Activated CD4-positive, alpha-beta T cell treated with anti-CD3 and anti-CD28 coated beads, Interleukin-2, amount 50 U/mL, for 16 hours (primary cell): ENCODE data around the gene DPY19L3.
"Not testable (repeated sequence)": the region's sequence is repeated elsewhere in the genome, so short reads cannot be mapped to it uniquely, and the experiment has no call there.

Experiments
- DNase-seq: peaks from one replicate; pipeline ENCODE4 v3.0.0-alpha.2; 2020

The DPY19L3 gene

DNA sequence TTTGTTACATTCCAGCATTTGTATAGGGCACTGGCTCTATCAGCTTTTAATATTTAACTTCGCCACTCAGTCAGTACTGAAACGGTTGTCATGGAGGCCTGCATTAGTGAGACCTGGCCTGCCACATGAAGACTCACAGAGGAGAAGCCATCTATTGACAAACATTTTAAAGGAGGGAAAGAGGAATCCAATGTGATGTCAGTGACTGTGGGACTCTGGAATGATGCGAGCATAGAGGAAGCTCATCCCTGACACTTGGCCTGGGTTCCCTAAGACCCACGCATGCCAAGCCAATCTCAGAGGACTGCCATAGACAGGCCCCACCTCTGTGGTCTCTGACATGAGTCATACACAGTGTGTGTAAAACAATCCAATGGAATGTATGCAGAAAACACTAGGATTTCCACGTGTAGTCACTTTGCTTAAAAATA is 7.9 kb upstream of the DPY19L3 start:
- DNase-seq, result no peak

DNA sequence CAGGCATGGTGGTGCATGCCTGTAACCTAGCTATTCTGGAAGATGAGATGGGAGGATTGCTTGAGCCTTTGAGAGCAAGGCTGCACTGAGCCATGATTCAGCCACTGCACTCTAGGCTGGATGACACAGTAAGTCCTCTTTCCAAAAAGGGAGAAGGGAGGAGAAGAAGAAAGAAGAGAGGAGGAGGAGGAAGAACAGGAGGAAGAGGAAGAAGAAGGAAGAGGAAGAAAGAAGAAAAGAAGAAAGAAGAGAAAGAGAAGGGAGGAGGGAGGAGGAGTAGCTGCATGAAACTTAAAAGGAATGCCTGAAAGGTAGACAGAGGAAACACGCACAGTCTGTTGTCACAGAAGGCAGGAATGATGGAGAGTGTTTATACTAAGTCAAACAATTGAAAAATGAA is 3.6 kb upstream of the DPY19L3 start:
- DNase-seq, result no peak

DNA sequence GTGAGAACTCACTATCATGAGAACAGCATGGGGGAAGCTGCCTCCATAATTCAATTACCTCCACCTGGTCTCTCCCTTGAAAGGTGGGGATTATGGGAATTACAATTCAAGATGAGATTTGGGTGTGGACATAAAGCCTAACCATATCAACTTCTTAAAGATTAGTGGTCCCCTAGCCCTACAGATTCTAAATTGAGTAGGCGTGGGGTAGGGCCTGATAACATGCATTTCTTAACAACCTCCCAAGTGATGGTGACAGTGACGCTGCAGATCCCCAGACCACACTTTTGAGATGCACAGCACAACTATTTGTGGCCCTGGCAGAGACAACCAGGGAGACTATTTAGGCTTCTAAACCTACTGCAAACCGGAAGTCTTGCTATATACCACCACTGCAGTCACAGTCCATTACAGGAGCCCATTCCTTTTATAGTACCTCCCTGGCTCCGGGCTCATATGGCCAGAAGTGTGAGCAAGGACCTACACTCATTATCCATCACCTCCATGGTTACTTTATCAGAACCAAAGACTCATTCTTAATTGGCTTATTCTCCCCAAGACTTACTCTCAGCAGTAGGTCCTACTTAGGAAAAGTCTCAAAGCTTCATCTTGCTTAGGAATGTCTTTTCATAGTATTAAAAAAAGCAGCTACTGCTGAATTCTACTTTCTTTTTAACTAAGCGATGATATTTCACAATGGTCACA is 2.1 kb upstream of the DPY19L3 start:
- DNase-seq, result no peak

DNA sequence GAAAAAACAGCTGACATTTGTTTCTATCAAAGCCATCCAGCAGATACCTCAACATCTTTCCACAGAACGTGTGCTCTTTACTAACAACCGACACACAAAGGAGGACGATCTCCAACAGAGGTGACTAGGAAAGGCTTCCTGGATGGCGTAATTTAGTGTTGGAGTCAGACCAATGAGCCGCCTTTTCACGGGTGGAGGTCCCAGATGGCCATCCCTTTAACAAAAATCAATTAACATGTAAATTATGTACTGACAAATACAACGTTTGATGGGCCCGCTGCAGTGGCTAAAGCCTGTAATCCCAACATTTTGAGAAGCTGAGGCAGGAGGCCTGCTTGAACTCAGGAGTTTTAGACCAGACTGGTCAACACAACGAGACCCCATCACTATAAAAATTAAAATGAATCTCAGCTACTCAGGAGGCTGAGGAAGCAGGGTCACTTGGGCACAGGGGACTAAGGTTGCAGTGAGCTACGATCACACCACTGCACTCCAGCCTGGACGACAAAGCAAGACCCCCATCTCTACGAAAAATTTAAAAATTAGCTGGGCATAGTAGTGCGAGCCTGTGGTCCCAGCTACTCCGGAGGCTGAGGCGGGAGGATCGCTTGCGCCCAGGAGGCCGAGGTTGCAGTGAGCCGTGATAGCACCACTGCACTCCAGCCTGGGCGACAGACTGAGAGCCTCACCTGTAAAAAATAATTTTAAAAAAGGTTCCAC is 1.2 kb upstream of the DPY19L3 start:
- DNase-seq, result no peak

DNA sequence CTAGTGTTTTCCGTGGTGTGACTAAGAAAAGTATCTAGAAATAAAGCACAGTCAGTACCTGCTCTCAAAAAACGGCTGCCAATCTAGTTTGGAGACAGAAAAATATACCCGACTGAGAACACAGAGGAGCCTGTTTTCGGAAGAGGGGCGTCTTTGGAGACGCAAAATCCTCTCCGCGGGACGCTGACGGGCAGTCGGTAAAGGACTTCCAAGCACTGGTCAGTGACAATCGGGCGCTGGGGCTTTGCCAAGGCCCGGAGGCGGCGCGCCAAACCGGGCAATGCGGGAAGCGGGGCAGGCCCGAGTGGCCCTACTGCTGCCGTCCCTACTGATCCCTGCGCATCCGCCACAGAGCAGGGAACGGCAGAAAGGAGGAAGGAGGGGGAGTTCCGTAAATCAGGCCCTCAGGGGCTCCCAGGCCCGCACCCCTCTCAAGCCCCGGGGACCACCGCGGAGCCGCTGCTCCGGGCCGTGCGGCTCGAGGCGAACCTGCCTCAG is 588 bp upstream of the DPY19L3 start:
- DNase-seq, result no peak

DNA sequence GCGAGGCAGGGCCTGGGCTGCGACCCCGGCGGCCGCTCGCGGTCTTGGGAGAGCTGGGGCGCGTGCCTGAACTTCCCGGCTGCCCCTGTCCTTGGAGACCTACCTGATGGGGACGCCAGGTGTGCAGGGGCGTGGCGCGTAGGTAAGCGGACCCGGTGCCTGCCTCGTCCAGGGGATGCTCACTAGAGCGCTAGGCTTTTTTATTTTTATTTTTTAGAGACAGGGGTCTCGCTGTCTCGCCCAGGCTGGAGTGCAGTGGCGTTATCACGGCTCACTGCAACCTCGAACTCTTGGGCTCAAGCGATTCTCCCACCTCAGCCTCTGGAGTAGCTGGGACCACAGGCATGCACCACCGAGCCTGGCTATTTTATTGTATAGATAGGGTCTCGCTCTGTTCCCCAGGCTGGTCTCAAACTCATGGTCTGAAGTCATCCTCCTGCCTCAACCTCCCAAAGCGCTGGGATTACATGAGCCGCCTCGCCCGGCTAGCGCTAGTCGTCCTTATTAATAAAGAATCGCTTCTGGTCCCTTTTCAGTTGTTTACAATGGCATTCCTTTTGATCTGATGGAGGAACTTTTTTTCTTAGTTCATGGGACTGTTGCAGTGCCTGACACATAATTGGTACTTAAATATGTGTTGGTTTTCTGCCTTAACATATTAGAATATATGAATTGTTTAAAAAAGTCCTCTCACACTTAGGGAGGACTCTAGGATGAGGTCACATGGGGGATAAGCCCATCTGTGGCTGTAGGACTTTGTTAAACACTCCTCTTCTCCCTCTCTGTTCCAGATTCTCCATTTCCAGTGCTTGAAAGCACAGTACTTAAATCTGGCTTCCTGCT is 812 bp downstream of the DPY19L3 start:
- no peak for DNase-seq

DNA sequence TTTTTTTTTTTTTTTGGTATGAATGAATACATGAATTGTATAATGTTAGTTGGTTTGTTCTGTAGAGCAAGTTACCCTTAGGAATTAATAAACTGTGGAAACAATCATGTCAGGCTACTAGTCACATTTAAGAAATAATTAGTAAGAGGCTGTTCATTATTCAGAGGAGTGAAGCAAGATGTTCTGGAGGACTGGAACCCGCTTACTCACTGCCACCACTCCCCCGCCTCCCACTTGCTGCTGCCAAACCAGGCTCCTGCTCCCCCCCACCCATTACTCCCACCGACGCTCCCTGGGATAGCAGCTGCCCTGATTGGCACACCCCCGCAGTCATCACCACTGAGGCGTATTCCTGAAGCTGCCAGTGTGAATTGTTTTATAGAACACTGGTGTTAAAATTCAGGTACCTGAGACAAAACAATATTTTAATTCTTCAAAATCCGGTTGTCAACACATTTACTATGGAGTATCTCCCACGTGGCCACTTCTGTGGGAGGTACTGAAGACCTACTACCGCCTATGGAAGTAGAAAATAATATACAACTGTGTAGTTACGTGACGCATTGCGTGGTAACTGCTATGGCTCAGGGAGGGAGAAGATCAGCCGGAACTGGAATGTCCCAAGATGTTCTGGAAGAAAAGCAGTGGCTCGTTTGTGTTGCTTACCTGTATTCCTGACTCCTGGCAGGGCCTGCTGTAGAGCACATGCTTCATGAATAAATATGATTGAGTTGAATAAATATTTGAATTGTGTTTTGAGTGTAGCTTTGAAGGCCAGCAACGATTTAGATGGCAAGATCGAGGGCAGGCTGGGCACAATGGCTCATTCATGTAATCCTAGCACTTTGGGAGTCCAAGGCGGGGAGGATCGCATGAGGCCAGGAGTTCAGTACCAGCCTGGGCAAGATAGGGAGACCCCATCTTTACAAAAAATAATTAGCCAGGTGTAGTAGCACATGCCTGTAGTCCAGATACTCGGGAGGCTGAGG is 1.7 kb downstream of the DPY19L3 start:
- DNase-seq, result no peak

DNA sequence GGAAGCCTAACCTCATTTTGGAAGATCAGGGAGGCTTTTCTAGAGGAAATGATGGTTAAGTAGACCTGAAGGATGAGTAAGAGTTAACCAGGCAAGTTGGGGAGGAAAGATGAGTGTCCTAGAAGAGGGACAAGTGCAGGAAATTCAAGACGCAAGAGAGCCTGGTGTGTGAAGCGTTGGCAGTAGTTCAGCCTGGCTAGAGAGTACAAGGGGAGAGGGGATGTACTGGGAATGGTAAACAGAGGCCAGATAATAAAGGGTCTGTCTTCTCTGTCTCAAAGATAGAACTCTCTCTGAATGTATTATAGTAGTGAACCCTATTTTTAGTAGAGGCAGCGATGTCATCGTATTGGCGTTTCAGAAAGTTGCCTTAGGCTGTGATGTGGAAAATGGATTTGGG is 9.7 kb downstream of the DPY19L3 start:
- no peak for DNase-seq

DNA sequence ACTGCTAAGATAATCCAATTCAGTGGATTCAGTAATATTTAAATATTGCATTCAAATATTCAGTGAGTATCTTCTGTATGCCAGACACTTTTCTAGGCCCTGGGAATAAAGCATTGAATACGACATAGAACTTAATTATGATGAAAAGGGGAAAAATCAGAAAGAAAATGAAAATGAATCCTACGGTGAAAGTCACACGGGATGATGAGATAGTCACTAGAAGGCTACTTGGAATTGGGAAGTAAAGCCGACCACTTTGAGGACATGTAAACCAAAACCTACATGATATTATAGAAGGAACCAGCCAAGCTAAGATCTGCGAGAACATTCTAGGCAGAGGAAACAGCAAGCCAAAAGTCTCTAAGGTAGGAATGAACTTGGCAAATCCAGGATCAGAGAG is 10.1 kb downstream of the DPY19L3 start:
- no peak for DNase-seq

DNA sequence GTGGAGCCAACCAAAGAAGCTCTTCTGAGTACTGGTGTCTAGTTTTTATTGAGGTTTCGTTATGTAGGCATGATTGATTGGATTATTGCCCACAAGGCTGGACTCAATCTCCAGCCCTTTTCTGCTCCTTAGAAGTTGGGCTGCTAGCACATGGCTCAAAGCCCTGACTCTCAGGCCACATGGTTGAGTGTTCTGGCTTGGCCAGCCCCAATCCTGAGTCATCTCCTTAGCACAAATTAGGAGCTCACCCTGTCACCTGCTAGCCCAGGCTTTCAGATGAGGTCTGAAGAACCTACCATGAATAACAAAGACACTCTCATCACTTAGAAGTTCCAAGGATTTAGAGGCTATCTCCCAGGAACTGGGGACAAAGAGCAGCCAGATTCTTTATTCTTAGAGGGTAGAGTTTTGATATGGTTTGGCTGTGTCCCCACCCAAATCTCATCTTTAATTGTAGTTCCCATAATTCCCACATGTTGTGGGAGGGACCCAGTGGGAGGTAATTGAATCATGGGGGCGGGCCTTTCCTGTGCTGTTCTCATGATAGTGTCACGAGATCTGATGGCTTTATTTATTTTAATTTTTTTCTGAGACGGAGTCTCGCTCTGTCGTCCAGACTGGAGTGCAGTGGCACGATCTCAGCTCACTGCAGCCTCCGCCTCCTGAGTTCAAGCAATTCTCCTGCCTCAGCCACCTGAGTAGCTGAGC is 11.3 kb downstream of the DPY19L3 start:
- no peak for DNase-seq

DNA sequence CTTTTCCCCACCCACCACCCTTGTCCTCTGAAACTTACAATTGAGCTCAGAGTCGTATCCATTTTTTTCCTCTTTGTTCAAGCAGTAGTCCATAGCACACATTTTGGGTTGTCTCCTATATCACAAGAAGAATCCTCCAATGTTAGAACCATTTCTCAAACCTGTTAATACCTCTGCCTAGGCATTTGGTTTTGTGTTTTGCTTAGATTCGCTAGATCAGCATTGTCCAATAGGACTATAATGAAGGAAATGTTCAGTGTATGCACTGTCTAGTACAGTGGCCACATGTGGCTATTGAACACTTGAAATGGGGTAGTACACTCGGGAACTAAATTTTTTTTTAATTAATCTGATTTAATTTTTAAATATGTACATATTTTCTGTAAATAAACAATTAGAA is 12.6 kb downstream of the DPY19L3 start:
- DNase-seq, result no peak

DNA sequence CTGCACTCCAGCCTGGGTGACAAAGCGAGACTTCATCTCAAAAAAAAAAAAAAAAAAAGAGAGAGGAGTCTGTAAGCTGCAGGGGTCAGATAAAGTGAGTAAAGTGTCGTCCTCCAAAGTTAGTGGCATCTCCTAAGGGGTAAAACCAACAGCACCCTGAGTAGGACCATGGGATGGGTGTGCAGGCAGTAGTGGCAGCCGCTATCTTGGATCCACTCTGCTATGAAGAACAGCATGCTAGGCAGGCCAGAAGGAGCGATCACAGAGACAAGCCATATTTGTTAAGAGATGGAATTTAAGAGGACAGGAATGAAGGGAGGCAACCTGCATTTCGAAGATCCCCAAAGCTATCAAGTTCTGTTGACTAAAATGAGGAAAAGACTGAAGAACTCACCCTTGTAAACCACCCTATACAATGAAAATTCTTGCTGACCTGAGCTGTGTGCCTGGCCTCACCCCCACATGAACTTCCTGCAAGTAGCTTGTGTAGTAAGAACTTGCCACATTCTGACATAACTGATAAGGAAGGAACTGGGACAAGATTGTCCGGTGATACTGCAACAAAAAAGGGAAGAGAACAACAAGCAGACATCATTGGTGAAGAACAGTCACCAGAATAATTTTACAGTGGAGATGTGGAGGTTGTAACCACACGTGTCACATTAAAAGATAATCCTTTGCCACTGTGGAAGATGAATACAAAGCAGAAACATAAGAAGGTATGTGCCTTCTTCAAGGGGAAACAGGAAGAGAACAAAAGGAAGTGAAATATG is 16.2 kb downstream of the DPY19L3 start:
- no peak for DNase-seq

DNA sequence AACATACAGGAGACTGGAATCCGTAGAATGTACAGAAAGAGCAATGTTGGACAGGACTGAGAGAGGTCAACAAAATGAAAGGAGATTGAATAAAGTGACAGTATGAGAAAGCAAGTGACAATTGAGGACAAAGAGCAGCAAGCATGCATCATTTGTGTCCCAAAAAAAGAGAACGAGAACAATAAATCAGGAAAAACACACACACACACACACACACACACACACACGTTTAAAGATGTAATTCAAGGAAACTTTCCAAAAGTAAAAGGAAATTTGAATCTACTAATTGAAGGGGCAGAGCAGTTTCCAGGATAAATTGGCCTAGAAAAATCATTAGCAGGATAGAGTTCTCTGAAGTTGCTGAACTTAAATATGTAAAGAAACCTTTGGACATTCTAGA is 16.9 kb downstream of the DPY19L3 start:
- no peak for DNase-seq

DNA sequence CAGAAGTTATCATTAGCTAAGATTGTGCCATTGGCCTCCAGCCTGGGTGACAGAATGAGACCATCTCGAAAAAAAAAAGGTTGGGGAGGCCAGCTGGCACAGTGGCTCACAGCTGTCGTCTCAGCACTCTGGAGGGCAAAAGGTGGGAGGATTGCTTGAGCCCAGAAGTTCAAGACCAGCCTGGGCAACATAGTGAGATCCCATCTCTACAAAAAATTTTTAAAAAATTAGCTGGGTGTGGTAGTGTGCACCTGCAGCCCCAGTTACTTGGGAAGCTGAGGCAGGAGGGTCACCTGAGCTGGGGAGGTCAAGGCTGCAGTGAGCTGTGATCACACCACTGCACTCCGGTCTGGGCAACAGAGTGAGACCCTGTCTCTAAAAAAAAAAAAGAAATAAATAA is 18.4 kb downstream of the DPY19L3 start:
- DNase-seq, result not testable (repeated sequence)

DNA sequence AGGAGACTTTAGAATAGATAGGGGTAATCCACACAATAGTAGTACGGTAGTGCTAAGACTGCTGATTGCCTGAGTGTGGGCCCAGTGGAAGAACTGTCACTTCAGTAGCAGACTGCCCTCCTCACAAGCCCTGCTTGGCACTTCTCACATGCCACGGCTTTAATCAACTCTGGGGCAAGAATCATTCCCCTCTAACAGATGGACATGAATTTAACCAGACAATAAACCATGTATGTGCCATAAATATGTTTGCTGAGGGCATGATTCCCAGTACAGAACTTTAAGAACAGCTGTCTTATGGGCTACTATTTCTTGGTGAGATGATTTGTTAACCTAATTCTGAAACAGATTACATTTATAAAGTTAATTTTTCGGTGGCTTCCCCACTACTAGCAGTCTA is 22.0 kb downstream of the DPY19L3 start:
- no peak for DNase-seq

DNA sequence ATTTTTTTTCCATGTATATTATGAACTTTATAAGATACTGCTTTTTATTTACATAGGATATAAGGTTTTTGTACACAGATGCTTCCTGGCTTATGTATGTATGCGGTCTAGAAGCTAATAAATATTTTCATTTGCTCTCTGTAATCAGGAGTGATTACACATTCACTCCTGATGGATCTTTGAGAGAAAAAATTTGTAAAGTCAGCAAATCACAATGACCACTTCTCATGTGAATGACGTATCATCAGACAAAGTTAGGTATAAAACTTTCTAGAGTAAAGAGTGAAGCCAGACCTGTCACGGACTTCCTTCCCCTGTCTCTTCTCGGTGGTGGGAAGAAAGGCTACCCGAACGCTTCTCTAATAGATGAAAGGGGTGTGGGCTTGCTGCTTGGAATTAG is 31.1 kb downstream of the DPY19L3 start:
- DNase-seq, result no peak

DNA sequence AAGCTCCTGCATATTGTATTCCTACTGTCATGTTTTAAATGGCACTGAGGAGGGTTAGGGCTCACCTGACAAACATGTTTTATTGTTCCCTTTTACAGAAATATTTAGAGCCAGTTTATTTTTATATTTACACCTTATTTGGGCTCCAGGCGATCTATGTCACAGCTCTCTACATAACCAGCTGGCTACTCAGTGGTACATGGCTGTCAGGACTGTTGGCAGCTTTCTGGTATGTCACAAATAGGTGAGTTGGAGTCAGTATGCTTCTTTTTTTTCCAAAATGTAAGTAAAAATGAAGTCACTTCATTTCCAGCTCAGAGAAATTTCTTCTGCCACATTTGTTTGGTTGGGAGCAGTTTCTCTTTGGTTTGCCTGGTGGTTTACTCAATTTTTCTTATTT is 31.5 kb downstream of the DPY19L3 start:
- no peak for DNase-seq

DNA sequence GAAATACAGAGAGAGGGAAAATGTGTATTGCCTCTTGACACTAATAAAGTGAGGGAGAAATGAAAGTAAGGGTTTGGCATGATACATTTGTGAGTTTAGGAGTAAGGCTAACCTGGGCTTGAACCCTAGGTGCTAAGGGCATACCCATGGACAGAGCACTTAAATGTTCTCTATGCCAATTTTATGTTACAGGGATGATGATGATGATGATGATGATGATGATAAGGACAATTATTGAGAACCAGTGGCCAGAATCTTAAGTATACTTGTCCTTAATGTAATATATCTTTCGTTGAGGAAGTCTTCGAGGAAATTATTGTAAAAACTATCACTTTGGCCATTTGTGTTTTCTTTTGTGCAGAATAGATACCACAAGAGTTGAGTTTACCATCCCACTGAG is 33.2 kb downstream of the DPY19L3 start:
- DNase-seq, result no peak

DNA sequence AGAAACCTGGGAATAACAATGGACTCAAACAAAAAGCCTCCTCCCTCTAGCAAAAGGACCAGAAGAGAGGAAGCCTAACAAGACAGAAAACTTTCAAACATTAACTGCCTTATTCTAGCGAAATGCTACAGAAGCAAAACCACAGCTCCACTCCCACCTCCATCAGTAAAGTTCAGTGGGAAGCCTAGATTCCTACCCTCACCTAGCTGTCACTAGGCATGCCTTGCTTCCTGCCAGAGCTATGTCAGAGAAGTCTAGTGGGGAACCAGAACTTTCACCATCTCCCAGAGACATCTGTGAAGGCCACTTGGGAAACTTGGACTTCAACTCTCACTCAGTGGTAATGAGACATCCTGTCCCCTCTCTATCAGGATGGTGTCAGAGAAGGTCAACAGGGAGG is 37.1 kb downstream of the DPY19L3 start:
- DNase-seq, result no peak

DNA sequence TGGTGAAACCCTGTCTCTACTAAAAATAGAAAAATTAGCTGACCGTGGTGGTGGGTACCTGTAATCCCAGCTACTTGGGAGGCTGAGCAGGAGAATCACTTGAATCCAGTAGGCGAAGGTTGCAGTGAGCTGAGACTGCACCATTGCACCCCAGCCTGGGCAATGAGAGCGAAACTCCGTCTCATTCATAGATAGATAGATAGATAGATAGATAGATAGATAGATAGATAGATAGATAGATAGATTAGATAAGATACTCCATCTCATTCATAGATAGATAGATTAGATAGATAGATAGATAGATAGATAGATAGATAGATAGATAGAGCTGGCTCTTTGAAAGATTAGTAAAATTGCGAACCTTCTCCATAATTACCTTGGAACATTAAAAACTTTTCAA is 42.0 kb downstream of the DPY19L3 start:
- DNase-seq, result not testable (repeated sequence)

DNA sequence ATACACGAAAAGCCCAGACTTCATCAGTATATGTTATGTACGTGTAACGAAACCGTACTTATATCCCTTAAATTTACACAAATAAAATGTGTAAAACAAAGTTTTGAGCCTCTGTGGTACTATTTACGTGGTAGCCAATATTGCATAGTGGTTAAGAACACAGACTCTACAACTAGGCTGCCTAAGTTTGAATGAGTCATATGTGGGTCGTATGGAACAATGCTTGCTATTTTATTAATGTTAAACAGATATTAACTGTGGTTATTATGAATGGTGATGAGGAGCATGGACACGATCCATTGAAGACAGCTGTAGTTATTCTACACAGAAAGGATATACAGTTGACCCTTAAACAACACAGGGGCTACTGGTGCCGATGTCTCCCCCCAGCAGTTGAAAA is 42.5 kb downstream of the DPY19L3 start:
- no peak for DNase-seq
